HG02943 (cell line): Measurements from ENCODE around the gene ACTR1B.
A peak's percentile ranks its signal among the peaks of the same experiment; 100 is the strongest.
"Not testable (repeated sequence)": the region's sequence is repeated elsewhere in the genome, so short reads cannot be mapped to it uniquely, and the experiment has no call there.

ENCODE experiments used
- ATAC-seq: cut with Tn5 transposase; IDR thresholded peaks from one replicate; pipeline ENCODE4 v1.9.1; 2021; ENCODE audit warnings: mild to moderate bottlenecking, low read depth, moderate library complexity; ENCODE audit not compliant: unreplicated experiment

The ACTR1B gene

GRCh38 chr2:97660044-97660774, 3.6 kb downstream of the ACTR1B start:
- no peak for ATAC-seq

DNA sequence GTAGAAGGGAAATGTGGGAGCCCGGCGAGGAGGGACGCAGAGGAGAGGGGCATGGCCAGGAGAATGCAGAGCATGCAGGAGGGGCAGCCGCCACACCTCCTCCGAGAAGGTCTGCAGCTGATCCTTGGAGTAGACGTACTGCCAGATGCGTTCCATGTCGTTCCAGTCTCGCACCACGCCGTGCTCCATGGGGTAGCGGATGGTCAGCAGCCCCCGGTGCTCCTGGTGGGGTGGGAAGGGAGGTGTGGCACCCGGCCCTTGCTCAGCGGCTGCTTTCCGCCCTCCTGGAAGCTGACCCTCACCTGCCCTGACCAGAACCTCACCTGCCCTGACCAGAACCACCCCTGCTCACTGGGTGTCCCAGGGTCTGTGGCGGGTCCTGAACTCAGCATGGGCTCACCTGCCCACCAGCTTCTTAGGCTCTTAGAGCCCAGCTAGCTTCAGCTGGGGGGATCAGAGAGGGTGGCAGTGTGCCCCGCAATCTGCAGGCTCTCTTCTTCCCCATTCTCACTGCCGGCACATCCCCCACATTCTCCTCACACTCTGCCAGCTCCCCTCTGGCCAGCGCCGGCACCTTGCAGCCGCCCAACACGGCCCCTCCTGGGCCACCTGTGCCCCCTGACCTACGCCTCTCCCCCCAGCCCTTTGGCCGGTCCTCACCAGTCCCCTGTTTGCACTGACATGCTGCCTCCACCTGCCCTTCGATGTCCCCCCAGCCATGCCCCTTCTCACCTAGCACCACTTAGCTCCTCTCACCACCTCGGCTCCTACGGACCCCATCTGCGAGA, 4.4 kb downstream of the ACTR1B start:
- no peak for ATAC-seq

- ATAC-seq, result no peak
These were observed 5.1 kb downstream of the ACTR1B start for GRCh38 chr2:97658691-97659157.

- no peak for ATAC-seq
These were observed 5.7 kb downstream of the ACTR1B start for GRCh38 chr2:97657986-97658690.

DNA sequence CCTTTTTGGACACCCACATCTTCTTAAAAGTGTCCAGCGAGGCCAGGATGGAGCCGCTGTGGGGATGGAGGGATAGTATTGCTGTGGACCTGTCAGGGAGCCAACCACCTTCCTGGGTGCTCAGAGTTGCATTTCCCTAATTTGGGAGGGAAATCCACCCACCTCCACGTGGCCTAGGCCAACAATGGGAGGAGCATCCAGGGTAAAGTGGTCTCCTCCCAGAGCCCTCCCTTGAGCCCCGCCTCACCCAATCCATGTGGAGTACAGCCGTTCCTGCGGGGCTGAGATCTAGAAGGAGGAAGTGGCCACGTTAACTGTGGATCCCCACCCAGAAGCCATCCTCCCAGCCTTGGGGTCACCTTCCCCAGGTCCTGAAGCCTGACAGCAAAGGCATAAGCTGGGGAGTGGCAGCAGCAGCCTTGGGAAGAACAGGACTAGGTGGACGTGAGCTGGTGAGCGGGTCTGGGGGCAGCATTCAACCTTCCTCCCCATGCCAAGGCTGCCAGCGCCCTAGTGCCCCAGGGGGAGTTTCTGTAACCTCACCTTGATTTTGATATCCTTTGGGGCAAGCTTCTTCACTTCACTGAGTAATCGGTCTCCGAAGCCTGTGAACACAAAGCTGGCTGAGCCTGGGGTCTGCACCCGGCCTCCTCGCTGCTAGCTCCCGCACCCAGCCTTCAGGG, 6.8 kb downstream of the ACTR1B start:
- no peak for ATAC-seq

DNA sequence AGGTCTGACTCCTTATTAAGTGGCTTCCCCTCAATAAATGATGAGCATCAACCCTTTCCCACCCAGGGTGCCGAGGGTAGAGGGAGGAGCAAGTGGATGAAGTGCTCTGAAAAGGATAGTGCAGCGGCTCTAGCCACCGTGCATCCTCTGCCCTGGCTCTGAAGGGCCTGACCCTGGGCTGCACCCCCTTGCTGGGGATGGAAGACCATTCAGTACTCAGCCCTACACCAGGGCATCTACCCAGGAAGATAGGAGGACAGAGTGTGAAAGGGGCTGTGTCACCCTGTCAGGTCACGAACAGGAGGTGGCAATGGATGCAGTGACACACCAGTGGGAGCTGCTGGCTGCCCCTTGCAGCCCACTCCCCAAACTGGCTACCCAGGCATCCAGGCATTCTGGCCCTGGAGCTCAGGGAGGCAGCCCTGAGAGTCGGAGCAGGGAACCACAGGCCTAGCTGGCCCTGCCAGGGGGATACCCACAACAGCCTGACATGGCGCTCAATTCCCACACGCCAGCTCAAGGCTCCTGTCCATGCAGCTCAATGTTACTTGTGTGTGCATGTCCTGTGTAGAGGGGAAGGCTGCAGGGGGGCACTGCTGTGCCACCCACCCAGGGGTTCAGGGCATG, 7.6 kb downstream of the ACTR1B start:
- ATAC-seq, result no peak

DNA sequence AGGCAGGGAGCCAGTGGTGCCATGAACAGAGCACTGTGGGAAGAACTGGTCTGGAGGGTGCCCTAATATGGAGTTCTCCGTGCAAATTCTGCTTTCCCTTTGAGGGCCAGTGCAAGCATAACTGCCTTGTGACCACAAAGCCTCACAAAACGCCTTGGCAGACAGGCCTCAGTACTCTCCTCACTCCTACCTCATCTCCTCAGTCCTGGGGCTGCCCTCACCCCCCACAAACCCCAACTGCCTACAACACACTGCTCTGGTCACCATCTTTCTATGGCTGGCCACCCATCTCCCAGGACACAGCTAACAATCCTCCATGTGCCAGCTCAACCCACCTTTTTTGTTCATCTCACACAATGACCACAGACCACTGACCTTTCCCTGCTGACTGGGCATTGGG, 9.1 kb downstream of the ACTR1B start:
- ATAC-seq, result no peak

- ATAC-seq, result no peak
These were observed 9.5 kb downstream of the ACTR1B start for GRCh38 chr2:97654309-97654708.

DNA sequence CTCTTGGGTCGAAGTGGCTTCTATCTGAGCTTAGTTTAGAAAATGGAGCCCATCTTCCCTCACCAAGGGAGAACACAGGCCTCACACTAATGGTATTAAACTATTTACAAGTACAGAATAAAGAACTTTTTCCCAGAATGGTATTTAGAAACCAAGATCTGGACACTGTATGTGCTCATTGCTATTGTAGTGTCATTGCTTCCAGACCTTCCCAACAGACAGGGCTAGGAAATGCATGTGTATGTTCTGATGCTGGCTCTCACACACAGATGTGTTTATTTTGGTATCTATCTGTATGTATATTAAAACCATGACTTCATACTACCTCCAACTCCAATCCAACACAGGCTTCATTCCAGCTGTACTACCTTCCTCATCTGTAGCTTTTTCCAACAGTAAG, 10.0 kb downstream of the ACTR1B start:
- no peak for ATAC-seq

GRCh38 chr2:97653473-97653872, 10.4 kb downstream of the ACTR1B start:
- no peak for ATAC-seq

- ATAC-seq, result no peak
These were observed 12.7 kb downstream of the ACTR1B start for GRCh38 chr2:97651114-97651513.

GRCh38 chr2:97646977-97647376, 16.9 kb downstream of the ACTR1B start:
- ATAC-seq, result no peak

- peak; percentile 96 for ATAC-seq
These were observed 17.9 kb downstream of the ACTR1B start, which contains the start of gene COX5B for GRCh38 chr2:97645695-97646629. COX5B (plus strand) TSS chr2:97646062; CDS start chr2:97646087, 25 bp downstream.

DNA sequence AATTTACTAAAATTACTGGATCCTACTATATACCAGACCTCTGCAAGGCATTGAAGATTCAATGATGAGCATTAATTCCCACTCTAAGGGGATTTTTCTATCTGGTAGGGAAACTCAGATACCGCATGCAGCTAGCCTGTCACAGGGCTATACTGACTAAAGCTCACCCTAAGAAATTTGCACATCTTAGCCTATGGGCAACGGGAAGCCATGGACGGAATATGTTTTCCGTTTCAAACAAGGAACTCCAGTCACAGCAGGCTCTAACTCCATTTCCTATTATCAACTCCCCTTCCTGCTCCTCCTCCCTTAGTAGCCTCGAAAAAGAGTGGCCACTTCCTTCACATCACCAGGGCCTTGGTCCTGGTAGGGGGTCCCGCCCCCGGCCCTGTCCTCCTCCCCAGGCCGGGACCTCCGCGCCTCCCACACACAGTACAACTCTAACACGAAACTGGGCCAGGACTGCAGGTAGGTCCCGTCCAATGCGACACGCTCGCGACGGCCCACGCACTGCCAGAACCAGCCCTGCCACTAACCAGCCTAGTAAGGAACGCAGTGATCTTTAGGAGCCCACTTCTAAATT, 18.6 kb downstream of the ACTR1B start:
- ATAC-seq, result peak; percentile 34

DNA sequence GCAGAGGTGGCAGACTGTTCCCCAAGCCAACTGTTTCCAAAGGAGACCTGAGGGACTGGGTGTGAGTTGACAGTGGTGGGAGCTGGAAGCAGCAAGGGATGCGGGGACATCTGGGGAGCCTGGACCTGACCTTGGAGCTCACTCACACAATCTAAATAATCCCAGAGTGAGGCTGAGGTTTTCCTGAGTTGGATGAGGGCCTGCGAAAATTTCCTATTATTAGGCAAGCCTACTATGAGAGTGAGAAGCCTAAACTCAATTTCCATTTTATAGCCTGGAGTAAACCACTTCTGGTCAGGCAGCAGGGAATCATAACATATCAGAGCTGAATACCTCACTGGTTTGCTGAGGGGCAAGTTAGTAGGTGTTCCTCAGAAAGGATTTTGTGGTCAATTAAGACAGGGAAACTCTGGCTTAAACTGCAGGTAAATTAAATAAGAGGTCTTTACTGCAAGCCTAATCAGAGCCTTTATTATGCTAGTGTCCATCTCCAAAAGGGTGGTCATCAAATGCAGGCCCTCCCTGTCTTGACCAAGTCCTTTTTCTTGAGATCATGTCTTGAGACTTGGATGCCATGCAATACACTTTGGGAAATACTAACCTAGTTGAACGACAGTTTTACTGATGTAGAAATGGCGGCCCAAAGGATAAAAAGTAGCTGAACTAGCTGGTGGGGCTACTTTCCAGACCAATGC, 19.7 kb downstream of the ACTR1B start:
- no peak for ATAC-seq

- not testable (repeated sequence) for ATAC-seq
These were observed 37.8 kb downstream of the ACTR1B start for GRCh38 chr2:97626049-97626430.

- not testable (repeated sequence) for ATAC-seq
These were observed 38.3 kb downstream of the ACTR1B start for GRCh38 chr2:97625354-97626048.
